Measurements from ENCODE around the gene ADGRL4. TPM values are rescaled to one million over a fixed set of nuclear protein-coding genes. Genes with fewer than 3 reads are reported as not detected.
A peak's percentile ranks its signal among the peaks of the same experiment; 100 is the strongest.

Gene ADGRL4
- not detected for polyA plus RNA-seq (2012; ENCODE audit: insufficient read depth, insufficient read length, low read depth)

DNA sequence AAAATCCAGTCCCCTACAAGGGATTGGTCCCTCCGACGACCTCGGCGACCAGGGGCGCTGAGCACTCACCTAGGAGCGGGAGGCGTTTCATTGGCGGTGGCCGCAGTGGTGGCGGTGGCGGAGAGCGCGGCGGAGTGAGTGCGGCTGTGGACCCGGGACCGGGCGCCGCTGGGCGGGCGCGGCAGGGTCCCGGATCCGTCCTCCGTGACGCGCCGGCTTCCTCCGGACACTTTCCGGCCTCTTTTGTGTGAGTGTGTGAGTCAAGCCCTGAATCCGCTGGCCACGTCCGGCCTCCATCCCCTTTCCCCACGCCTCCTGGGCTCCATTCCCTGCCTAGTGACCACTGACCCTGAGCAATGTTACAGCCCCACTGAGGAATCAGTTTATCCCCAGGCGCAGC lies at the start of gene ADGRL4:
Gene ADGRL4, minus strand, starts transcription at position 167 of the 400 bp plus-strand sequence. Its CDS starts 76 bp downstream, at position 91.
- Histone ChIP-seq H3K4me1 (no peaks in the 10 kb centered on the region), H3K9me3 (no peaks in the 10 kb centered on the region), H3K36me3 (no peaks in the 10 kb centered on the region), H3K27me3 (no peaks in the 10 kb centered on the region), H3K4me3 (ENCODE audit: low read depth, low read length) (no peak within 1 kb of the TSS)
- DNase-seq = no peak
- TF ChIP-seq, protein P1, sequence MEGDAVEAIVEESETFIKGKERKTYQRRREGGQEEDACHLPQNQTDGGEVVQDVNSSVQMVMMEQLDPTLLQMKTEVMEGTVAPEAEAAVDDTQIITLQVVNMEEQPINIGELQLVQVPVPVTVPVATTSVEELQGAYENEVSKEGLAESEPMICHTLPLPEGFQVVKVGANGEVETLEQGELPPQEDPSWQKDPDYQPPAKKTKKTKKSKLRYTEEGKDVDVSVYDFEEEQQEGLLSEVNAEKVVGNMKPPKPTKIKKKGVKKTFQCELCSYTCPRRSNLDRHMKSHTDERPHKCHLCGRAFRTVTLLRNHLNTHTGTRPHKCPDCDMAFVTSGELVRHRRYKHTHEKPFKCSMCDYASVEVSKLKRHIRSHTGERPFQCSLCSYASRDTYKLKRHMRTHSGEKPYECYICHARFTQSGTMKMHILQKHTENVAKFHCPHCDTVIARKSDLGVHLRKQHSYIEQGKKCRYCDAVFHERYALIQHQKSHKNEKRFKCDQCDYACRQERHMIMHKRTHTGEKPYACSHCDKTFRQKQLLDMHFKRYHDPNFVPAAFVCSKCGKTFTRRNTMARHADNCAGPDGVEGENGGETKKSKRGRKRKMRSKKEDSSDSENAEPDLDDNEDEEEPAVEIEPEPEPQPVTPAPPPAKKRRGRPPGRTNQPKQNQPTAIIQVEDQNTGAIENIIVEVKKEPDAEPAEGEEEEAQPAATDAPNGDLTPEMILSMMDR (IDR thresholded peaks at IDR 0.05; ENCODE audit: low read depth, low read length) = no peak

DNA sequence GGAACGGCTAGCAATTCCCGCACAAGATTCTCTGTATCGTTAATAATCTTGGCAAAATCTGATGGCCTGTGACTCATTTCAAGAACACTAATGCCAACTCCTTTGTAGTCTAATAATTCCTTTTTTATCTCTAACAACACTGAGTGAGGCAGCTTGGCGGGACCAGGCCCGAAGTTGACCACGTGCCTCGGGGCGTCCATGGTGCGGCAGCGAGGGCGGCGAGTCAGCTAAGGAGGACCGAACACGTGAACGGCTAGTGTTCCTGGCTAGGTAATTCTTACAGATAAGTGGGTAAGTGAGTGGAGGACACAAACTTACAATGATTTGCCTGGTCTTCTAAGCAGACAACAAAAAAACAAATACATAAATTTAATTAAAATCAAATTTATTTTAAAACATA lies 49.3 kb upstream of the ADGRL4 start:
- no peaks in the 10 kb centered on the region for H3K9me3 ChIP-seq
- no peaks in the 10 kb centered on the region for H3K4me1 ChIP-seq
- TF ChIP-seq, protein P1 (IDR thresholded peaks at IDR 0.05; ENCODE audit: low read depth, low read length) = no peak
- no peak overlapping the region for H3K4me3 ChIP-seq (ENCODE audit: low read depth, low read length)
- H3K36me3 ChIP-seq = no peaks in the 10 kb centered on the region
- H3K27me3 ChIP-seq = no peaks in the 10 kb centered on the region
- DNase-seq = no peak

DNA sequence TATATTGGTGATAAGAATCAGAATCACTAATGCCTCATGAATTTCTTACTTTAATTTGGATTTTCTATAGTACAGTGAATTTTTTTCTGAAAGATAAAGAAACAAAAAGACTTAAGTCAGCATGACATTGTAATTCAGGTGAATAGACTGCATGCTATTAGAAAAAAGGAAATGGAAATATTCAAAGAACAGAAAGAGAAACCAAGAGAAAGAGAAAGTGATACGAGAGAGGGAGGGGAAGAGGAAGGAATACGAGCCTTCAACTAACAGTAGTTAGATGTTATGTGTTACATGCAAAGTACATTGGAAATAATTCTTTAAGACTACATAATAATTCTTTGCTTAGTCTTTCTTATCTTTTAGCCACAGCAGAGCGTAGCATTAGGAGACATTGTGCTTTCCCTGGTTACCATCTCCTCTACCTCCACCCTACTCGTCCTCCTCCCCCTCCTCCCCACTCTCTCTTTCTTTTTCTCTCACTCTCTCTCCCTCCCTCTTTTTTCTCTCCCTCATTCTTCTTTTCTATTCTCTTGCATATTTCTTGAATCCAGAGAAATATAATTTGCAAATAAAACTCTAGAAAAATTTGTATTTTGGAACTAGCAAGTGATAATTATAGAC lies 46.4 kb upstream of the ADGRL4 start:
- Histone ChIP-seq H3K4me3 (ENCODE audit: low read depth, low read length) (no peak overlapping the region; the same call in 1 of the 2 replicates), H3K36me3 (no peaks in the 10 kb centered on the region), H3K4me1 (no peaks in the 10 kb centered on the region), H3K27me3 (no peaks in the 10 kb centered on the region), H3K9me3 (no peaks in the 10 kb centered on the region)
- TF ChIP-seq, protein P1 (IDR thresholded peaks at IDR 0.05; ENCODE audit: low read depth, low read length) = no peak
- DNase-seq = no peak

- Histone ChIP-seq H3K36me3 (no peaks in the 10 kb centered on the region), H3K4me3 (ENCODE audit: low read depth, low read length) (no peak overlapping the region), H3K9me3 (no peaks in the 10 kb centered on the region), H3K27me3 (no peaks in the 10 kb centered on the region), H3K4me1 (no peaks in the 10 kb centered on the region)
- peak; percentile 9 for DNase-seq
- TF ChIP-seq, protein P1 (IDR thresholded peaks at IDR 0.05; ENCODE audit: low read depth, low read length) = peak; percentile 23; the same call in 1 of the 2 replicates
Observed at GRCh38 chr1:79044974-79045650, 38.6 kb upstream of the ADGRL4 start.

DNA sequence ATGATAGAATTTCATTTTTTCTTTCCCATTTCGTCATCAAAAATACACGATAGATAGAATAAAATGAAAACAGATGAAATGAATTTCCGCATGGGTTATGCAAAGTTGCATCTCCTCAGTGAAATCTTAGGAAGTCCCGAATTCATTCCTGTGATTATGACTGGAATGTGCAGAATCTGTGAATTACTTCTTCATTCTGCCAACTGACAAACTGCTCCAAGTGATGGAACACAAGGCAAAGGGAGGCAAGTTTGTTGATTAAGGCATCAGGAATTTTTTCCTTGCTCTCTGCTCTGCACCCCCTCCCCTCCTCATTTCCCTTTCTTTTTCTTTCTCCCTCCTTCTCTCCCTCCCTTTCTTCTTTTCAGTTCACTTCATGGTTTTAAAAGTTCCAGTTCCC lies 37.0 kb upstream of the ADGRL4 start:
- H3K36me3 ChIP-seq = no peaks in the 10 kb centered on the region
- H3K4me1 ChIP-seq = no peaks in the 10 kb centered on the region
- no peaks in the 10 kb centered on the region for H3K9me3 ChIP-seq
- no peaks in the 10 kb centered on the region for H3K27me3 ChIP-seq
- H3K4me3 ChIP-seq (ENCODE audit: low read depth, low read length) = no peak overlapping the region
- DNase-seq = no peak
- TF ChIP-seq, protein P1 (IDR thresholded peaks at IDR 0.05; ENCODE audit: low read depth, low read length) = no peak

DNA sequence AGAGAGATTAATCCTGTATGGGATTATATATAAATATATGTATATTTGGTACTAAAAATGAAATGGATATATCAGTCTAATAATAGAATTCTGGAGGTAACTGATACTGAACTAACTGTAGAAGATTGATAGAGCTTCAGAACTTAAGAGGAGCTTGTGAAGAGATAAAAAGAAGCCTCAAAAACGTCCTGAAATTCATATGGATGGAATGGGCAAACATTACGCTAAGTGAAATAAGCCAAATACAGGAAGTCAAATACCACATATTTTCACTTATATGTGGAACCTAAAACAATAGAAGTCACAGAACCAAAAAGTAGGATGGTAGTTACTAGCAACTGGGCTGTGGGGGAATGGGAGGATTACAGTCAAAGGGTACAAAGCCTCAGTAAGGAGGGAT lies 36.0 kb upstream of the ADGRL4 start:
- no peak for DNase-seq
- Histone ChIP-seq H3K4me3 (ENCODE audit: low read depth, low read length) (no peak overlapping the region), H3K27me3 (no peaks in the 10 kb centered on the region), H3K9me3 (no peaks in the 10 kb centered on the region), H3K4me1 (no peaks in the 10 kb centered on the region), H3K36me3 (no peaks in the 10 kb centered on the region)
- TF ChIP-seq, protein P1 (IDR thresholded peaks at IDR 0.05; ENCODE audit: low read depth, low read length) = no peak
